HG02678 (cell line): ENCODE data around the gene NFATC1.

Experiments used
- ATAC-seq: cut with Tn5 transposase; IDR thresholded peaks from one replicate; pipeline ENCODE4 v1.9.1; 2021; ENCODE audit warnings: mild to moderate bottlenecking, moderate library complexity; ENCODE audit not compliant: unreplicated experiment

Gene NFATC1

GRCh38 chr18:79547413-79548076 lies 151.8 kb downstream of the NFATC1 start:
- ATAC-seq: no peak

DNA sequence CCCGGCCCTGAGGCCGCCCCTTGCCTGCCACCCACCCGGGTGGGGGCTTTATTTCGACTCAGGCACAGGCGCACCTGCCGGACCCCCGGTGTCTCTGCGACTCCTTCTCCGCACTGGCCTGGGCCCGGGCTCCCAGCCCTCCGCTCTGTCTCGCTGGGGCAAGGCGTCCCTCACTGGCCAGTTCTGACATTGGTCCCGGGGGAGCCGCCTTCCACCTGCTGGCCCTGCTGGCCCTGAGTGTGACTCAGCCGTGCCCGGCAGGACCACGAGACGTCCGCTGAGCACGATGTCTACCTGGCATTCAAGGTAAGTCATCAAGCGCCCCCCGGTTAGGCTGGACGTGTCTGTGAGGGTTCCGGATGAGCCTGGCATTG lies 152.3 kb downstream of the NFATC1 start:
- no peak for ATAC-seq

DNA sequence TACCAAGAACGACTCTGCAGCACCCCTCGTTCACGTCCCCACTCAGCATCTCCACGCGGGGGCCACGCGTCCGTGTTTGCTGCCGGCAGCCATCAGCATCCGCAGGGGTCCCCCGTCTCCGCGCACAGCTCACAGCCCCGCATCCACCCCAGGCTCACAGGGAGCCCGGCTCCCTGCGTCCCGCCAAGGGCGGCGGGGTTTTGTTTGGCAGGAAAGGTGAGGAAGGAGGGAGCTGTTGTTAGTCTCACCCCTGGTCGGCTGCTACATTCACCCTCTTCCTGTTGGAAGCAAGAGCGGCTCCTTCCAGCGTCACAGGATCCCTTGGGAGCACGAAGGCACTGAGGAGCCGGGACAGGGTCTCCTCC lies 152.9 kb downstream of the NFATC1 start:
- no peak for ATAC-seq

DNA sequence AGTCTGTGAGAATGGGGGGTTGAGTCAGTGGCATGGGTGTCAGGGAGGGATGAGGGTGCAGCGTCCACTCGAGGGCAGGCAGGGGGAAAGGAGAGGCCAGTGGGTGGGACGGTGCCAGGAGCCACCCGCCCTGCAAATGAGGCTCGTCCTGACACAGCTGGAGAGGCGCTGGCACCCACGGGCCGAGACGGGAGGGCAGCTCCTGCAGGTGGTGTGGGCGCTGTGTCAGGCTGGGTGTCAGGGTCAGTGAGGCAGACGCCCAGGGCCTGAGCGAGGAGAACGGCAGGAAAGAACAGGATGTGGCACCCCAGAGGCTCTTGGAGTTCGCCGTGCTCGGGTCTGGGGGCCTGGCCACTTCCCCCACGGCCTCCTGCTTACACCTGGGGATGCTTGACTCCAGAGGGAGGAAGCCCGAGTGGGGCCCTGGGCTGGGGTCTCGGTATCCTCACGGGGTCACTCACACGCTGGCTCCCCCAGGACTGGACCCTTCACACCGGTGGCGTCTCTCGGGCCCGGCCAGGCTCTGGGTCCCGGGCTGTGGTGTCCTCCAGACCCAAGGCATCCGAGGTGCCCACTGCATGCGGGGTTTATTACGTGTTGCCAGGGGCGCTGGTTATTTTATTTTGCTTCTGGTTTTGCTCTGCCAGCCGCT lies 153.4 kb downstream of the NFATC1 start:
- no peak for ATAC-seq

GRCh38 chr18:79549638-79550000 lies 153.9 kb downstream of the NFATC1 start:
- ATAC-seq: no peak

GRCh38 chr18:79552140-79552631 lies 156.5 kb downstream of the NFATC1 start:
- no peak for ATAC-seq

DNA sequence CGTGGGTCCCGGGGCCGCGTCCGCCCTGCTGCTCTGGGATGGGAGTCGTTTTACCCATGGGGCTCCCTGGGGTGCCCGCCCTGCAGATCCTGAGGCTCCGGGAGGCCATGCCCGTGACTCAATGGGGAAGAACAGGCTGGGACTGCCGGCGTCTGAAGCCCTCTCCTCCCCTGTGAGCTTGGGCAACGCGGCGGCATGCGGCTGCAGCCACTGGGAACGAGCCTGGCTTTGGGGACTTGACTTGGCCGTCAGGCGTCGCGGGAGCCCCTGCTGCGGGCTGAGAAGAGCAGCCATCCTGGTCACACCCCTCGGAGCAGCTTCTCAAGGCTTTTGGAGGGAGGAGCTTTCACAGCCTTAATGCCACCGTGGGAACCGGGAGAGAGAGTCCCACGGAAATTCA lies 157.0 kb downstream of the NFATC1 start:
- ATAC-seq: no peak

- no peak for ATAC-seq
Measured at GRCh38 chr18:79553154-79553553, 157.4 kb downstream of the NFATC1 start.

GRCh38 chr18:79553696-79554095 lies 158.0 kb downstream of the NFATC1 start:
- no peak for ATAC-seq

DNA sequence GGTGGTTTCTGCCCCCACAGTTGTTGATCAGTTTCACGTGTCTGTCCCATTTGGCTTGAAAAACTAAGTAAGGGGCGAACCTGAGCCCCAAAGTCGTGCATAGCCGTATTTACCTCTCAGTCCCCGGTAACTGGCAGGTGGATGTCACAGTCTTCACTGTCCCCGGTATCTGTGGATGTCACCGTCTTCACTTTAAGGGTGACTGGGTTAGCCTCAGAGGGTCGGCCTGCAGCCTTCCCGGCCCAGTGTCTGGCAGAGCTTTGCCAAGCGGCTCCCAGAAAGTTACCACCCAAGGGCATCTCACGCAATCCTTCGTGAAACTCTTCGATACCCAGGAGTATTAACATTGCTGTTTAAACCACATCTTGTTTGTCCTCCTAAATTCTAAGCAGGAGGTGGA lies 158.6 kb downstream of the NFATC1 start:
- no peak for ATAC-seq

GRCh38 chr18:79554945-79555645 lies 159.4 kb downstream of the NFATC1 start:
- no peak for ATAC-seq

- no peak for ATAC-seq
Measured at GRCh38 chr18:79555885-79556284, 160.2 kb downstream of the NFATC1 start.

- no peak for ATAC-seq
Measured at GRCh38 chr18:79556829-79557585, 161.3 kb downstream of the NFATC1 start.

DNA sequence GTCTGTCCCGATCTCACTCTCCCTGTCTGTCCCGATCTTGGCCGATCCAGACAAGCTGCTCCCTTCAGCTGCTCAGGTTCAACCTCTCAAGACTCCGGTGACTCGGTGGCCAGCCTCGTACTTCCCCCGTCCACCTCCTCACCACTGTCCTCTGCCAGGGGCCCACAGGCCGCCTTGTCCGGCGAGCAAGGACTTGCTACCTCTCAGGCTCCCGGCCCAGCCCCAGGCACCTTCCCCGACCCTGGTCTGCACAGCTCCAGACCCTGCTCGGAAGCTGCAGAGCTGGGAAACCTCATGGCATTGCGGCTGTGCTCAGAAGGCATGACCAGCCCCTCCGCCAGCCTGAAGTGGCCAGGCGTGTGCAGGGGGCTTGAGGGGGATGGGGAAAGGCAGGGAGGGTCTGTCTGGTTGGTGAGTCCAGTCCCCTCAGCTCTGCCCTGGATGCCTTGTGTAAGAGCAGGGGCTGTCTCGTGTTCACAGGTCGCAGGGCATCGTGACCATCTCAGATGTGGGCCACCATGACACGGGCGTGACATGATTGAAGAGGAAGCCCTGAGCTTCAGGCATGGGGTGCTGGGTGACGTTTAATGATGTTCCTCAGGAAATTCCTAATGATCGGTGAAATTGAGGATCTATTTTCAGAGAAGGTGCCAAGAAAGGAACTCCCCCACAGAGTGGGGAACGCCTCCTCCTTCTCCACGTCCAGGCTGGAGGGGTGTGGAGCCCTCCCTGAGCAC lies 162.6 kb downstream of the NFATC1 start:
- no peak for ATAC-seq

- ATAC-seq: no peak
Measured at GRCh38 chr18:79558933-79559416, 163.2 kb downstream of the NFATC1 start.

GRCh38 chr18:79559436-79559835 lies 163.7 kb downstream of the NFATC1 start:
- no peak for ATAC-seq

DNA sequence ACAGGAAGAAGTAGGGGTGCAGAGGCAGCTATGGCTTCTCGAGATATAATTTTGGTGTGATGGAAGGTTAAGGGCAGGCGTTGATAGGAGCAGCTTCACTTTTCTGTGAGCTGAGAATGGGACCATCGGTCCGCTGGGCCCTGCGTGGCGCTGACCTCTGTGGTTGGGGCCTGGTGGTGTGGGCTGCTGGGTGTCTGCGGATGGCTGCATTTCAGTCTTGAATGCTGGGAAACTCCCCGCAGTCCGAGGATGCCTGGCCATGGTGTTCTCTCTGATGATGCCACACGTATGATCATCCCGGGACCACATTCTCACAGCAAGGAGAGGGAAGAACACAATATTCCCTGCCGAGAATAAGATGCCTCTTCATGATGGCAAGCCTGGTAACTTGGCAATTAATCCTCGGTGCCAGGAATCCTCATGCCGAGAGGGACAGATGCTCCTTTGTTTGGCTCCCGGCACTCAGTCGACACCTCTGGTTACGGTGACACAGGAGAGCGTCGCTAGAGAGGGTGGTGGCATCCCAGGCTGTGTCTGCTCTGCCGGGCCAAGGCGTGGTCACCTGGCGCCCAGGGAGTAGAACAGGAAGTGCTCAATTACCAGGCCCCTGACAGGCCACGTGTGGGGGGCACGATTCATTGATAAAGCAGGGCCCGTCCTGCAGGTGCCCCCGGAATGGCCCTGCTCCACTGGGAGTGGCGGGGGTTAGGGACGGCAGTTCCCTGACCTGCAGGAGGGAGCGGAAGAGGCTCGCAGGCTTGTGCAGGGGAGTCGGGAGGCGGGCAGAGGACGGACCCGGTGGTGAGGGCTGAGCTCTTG lies 164.5 kb downstream of the NFATC1 start:
- ATAC-seq: no peak

DNA sequence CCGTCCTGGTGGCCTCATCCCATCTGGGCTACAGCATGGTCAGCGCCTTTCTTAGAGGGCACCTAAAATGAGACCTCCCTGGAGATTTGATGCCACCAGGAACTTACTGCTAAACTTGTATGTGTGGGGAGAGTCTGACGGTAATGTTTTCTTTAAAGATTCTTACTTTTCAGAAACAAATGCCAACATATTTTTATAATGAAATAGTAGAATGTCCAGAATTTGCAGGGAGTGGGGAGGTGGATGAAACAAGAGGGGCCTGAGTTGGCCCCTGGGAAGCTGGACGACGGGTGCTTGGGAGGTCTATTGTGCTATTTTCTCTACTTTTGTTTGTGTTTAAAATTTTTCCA lies 165.1 kb downstream of the NFATC1 start:
- ATAC-seq: no peak

DNA sequence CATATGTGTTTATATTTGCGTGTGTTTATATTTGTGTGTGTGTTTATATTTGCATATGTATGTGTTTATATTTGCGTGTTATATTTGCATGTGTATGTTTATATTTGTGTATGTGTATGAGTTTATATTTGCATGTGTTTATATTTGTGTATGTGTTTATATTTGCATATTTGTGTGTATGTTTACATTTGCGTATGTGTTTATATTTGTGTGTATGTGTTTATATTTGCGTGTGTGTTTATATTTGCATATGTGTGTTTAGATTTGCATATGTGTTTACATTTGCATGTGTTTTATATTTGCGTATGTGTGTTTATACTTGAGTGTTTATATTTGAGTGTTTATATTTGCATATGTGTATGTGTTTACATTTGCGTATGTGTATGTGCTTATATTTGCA lies 168.2 kb downstream of the NFATC1 start:
- ATAC-seq: no peak

DNA sequence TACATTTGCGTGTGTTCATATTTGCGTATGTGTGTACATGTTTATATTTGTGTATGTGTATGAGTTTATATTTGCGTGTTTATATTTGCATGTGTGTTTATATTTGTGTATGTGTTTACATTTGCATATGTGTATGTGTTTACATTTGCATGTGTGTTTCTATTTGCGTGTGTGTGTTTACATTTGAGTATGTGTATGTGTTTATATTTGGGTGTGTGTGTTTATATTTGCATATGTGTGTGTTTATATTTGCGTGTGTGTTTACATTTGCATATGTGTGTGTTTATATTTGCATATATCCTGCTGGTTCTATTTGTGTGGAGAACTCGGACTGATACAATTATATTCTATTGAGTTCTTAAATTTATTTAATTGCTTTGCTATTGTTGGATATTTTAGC lies 168.7 kb downstream of the NFATC1 start:
- ATAC-seq: no peak
